Neural cell (in vitro differentiated cells): ENCODE data around the gene CCDC69. TPM values are rescaled to one million over a fixed set of nuclear protein-coding genes. Genes with fewer than 3 reads are reported as not detected.

ENCODE experiments used
- H2AFZ ChIP-seq: fragments of 200-600, 300-800 bp; sonication (generic), shearing (Covaris generic); 2 replicates; pipeline ENCODE4 v1.6.0; 2014; ENCODE audit warnings: low read depth, mild to moderate bottlenecking, antibody characterized with exemption, low read length, moderate library complexity
- H3F3A ChIP-seq: fragments of 200-600 bp; shearing (Covaris generic); 2 replicates; pipeline ENCODE4 v1.6.1; 2016; ENCODE audit warnings: mild to moderate bottlenecking, moderate library complexity, mixed read lengths, antibody characterized with exemption, low read length; ENCODE audit not compliant: insufficient read depth, poor library complexity, severe bottlenecking
- H3K27ac ChIP-seq: fragments of 200-600, 300-800 bp; sonication (generic), shearing (Covaris generic); 2 replicates; pipeline ENCODE4 v1.5.1; 2014; ENCODE audit warnings: mild to moderate bottlenecking, low read length, moderate library complexity
- H3K27me3 ChIP-seq: fragments of 300-800, 200-600 bp; sonication (generic), shearing (Covaris generic); 2 replicates; pipeline ENCODE4 v1.6.0; 2014; ENCODE audit warnings: mild to moderate bottlenecking, low read depth, low read length, moderate library complexity; ENCODE audit not compliant: insufficient read depth
- H3K36me3 ChIP-seq: fragments of 300-800, 200-600 bp; sonication (generic), shearing (Covaris generic); 2 replicates; pipeline ENCODE4 v1.5.1; 2014; ENCODE audit warnings: mild to moderate bottlenecking, antibody characterized with exemption, low read length, moderate library complexity; ENCODE audit not compliant: insufficient read depth
- H3K4me2 ChIP-seq: fragments of 300-800, 200-600 bp; sonication (generic), shearing (Covaris generic); 2 replicates; pipeline ENCODE4 v1.6.0; 2014; ENCODE audit warnings: mild to moderate bottlenecking, low read length
- H3K4me3 ChIP-seq: fragments of 300-800, 200-600 bp; sonication (generic), shearing (Covaris generic); 2 replicates; pipeline ENCODE4 v1.5.1; 2014; ENCODE audit warnings: mild to moderate bottlenecking, low read length, moderate library complexity
- H3K79me2 ChIP-seq: fragments of 200-600 bp; shearing (Covaris generic); replicated peaks from 2 replicates; pipeline ENCODE4 v1.6.0; 2014; ENCODE audit warnings: mild to moderate bottlenecking, low read length, moderate library complexity; ENCODE audit not compliant: insufficient read depth
- H3K9ac ChIP-seq: fragments of 300-800, 200-600 bp; sonication (generic), shearing (Covaris generic); 2 replicates; pipeline ENCODE4 v1.6.1; 2016; ENCODE audit warnings: mild to moderate bottlenecking, low read length, mixed read lengths
- H3K9me2 ChIP-seq: fragments of 200-600 bp; shearing (Covaris generic); 2 replicates; pipeline ENCODE4 v1.6.1; 2016; ENCODE audit warnings: mild to moderate bottlenecking, low read length, mixed read lengths; ENCODE audit not compliant: insufficient read depth
- H3K9me3 ChIP-seq: fragments of 200-600, 300-800 bp; sonication (generic), shearing (Covaris generic); 2 replicates; pipeline ENCODE4 v1.6.1; 2016; ENCODE audit warnings: mild to moderate bottlenecking, mixed run types, low read length, moderate library complexity, mixed read lengths
- H4K20me1 ChIP-seq: fragments of 200-600 bp; shearing (Covaris generic); 2 replicates; pipeline ENCODE4 v1.6.1; 2016; ENCODE audit warnings: mild to moderate bottlenecking, mixed run types; ENCODE audit not compliant: insufficient read depth
- CTCF ChIP-seq: fragments of 450-650 bp; IDR thresholded peaks from 2 replicates; pipeline ENCODE4 v1.5.1; 2014; ENCODE audit warnings: antibody characterized with exemption, mild to moderate bottlenecking, moderate library complexity; ENCODE audit not compliant: poor library complexity, severe bottlenecking
- EP300 ChIP-seq: fragments of 450-650 bp; conservative IDR thresholded peaks from 2 replicates; pipeline ENCODE4 v1.6.1; 2014; ENCODE audit warnings: antibody characterized with exemption, mild to moderate bottlenecking, moderate library complexity; ENCODE audit not compliant: poor library complexity, severe bottlenecking
- EZH2 ChIP-seq: fragments of 200-600, 300-800 bp; shearing (Covaris generic), sonication (generic); IDR thresholded peaks from 2 replicates; pipeline ENCODE4 v1.6.1; 2014; ENCODE audit warnings: antibody characterized with exemption, low read length, borderline replicate concordance, mild to moderate bottlenecking; ENCODE audit not compliant: insufficient read depth, poor library complexity, severe bottlenecking
- MXI1 ChIP-seq: fragments of 450-650 bp; conservative IDR thresholded peaks from 2 replicates; pipeline ENCODE4 v1.6.1; 2014; ENCODE audit warnings: antibody characterized with exemption, mild to moderate bottlenecking; ENCODE audit not compliant: poor library complexity, severe bottlenecking
- POLR2AphosphoS5 ChIP-seq: IDR thresholded peaks from 2 replicates; pipeline ENCODE4 v1.6.1; 2012
- RAD21 ChIP-seq: fragments of 450-650 bp; conservative IDR thresholded peaks from 2 replicates; pipeline ENCODE4 v1.6.1; 2014; ENCODE audit warnings: antibody characterized with exemption, mild to moderate bottlenecking, moderate library complexity
- REST ChIP-seq: IDR thresholded peaks from 2 replicates; pipeline ENCODE4 v1.6.1; 2012; ENCODE audit warnings: borderline replicate concordance
- SMC3 ChIP-seq: fragments of 450-650 bp; conservative IDR thresholded peaks from 2 replicates; pipeline ENCODE4 v1.6.1; 2014; ENCODE audit warnings: antibody characterized with exemption, mild to moderate bottlenecking, moderate library complexity; ENCODE audit not compliant: poor library complexity
- TAF1 ChIP-seq: IDR thresholded peaks from 2 replicates; pipeline ENCODE4 v1.6.1; 2012; ENCODE audit warnings: low read depth
- polyA plus RNA-seq: library from polyadenylated mRNA; depleted of rRNA; stranded (reverse); fragments of >200 nt; gene quantifications from 2 replicates; pipeline ENCODE4 v1.2.3, GENCODE V29; 2014

CCDC69 gene
- polyA plus RNA-seq, 1 donor from 2014 or later = not detected

GRCh38 chr5:151162776-151163175 lies 61.1 kb downstream of the CCDC69 start:
- Histone ChIP-seq H3K9me3 (no peaks in the 10 kb centered on the region), H3K27ac (no peak overlapping the region), H3K9me2 (no peaks in the 10 kb centered on the region), H3K36me3 (no peaks in the 10 kb centered on the region), H4K20me1 (no peaks in the 10 kb centered on the region), H3K27me3 (no peaks in the 10 kb centered on the region), H3K4me3 (no peak overlapping the region), H3K4me2 (no peak overlapping the region), H3K79me2 (peaks cover 11% of the 10 kb centered on the region), H2AFZ (no peak overlapping the region), H3F3A (no peaks in the 10 kb centered on the region), H3K9ac (no peak overlapping the region)
- TF ChIP-seq RAD21 (no peak), EP300 (no peak), REST (no peak), MXI1 (no peak), EZH2 (no peak), CTCF (no peak)

DNA sequence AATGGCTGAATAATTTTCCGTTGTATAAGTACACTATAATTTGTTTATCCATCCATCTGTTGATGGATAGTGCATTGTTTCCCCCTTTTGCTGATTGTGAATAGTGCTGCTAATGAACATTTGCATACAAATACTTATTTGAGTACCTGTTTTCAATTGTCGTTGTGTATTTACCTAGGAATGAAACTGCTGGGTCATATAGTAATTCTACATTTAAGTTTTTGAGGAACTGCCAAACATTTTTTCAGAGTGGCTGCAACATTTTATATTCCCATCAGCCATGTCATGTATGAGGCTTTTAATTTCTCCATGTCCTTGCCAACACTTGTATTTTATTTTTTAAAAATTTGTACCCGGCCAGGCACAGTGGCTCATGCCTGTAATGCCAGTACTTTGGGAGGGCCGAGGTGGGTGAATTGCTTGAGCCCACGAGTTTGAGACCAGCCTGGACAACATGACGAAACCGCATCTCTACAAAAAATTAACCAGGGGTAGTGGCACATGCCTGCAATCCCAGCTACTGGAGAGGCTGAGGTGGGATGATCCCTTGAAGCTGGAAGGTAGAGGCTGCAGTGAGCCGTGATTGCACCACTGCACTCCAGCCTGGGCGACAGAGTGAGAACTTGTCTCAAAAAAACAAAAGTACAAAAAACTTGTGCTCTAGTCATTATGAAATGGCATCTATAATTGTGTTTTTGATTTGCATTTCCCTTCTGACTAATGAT lies 64.1 kb downstream of the CCDC69 start:
- no peaks in the 10 kb centered on the region for H3K36me3 ChIP-seq
- no peak overlapping the region for H3K4me2 ChIP-seq
- no peak overlapping the region for H3K27ac ChIP-seq
- H3K9ac ChIP-seq = no peak overlapping the region
- H3F3A ChIP-seq = no peaks in the 10 kb centered on the region
- H3K27me3 ChIP-seq = no peaks in the 10 kb centered on the region
- no peaks in the 10 kb centered on the region for H3K9me3 ChIP-seq
- H2AFZ ChIP-seq = no peak overlapping the region
- no peaks in the 10 kb centered on the region for H3K9me2 ChIP-seq
- H3K79me2 ChIP-seq = peaks cover 40% of the 10 kb centered on the region
- no peak overlapping the region for H3K4me3 ChIP-seq
- H4K20me1 ChIP-seq = no peaks in the 10 kb centered on the region
- no peak for TF ChIP-seq TAF1
- TF ChIP-seq CTCF = no peak
- TF ChIP-seq RAD21 = no peak
- no peak for TF ChIP-seq REST
- TF ChIP-seq MXI1 = no peak
- no peak for TF ChIP-seq EZH2
- no peak for TF ChIP-seq POLR2AphosphoS5
- TF ChIP-seq SMC3 = no peak
- TF ChIP-seq EP300 = no peak
